ENCODE measurements around the gene CTRB2. TPM values are rescaled to one million over a fixed set of nuclear protein-coding genes. Genes with fewer than 3 reads are reported as not detected.

CTRB2 gene
- total RNA-seq, 4 donors from 2014 or later = not detected

DNA sequence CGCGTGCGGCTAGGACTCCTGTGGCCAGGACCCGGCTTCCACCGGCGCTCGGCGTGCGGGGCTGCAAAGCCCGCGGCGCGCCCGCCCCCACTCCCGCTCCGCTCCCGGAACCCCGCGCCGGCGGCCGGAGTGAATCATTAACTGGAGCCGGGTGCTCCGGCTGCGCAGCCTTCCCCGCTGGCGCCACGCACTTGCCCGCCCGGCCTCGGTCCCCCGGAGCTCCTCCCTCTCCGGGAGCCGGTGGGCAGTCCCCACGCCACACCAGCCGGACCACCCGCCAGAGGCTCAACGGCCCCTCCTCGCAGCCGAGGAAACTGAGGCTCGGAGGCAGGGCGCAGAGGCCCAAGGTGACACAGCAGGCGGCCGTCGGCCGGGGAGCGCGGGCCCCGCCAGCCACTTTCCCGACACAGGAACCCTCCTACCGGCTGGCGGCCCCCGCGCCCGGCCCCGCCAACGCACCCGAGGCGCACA, 43.9 kb upstream of the CTRB2 start:
- peak; percentile 62 for TF ChIP-seq POLR2A (IDR thresholded peaks at IDR 0.05)
- TF ChIP-seq EP300 (IDR thresholded peaks at IDR 0.05; ENCODE audit: low read depth) = no peak
- TF ChIP-seq POLR2AphosphoS5 (IDR thresholded peaks at IDR 0.05) = peak in 2 of 3 donors; percentile 64 to 70
- TF ChIP-seq, protein P1, sequence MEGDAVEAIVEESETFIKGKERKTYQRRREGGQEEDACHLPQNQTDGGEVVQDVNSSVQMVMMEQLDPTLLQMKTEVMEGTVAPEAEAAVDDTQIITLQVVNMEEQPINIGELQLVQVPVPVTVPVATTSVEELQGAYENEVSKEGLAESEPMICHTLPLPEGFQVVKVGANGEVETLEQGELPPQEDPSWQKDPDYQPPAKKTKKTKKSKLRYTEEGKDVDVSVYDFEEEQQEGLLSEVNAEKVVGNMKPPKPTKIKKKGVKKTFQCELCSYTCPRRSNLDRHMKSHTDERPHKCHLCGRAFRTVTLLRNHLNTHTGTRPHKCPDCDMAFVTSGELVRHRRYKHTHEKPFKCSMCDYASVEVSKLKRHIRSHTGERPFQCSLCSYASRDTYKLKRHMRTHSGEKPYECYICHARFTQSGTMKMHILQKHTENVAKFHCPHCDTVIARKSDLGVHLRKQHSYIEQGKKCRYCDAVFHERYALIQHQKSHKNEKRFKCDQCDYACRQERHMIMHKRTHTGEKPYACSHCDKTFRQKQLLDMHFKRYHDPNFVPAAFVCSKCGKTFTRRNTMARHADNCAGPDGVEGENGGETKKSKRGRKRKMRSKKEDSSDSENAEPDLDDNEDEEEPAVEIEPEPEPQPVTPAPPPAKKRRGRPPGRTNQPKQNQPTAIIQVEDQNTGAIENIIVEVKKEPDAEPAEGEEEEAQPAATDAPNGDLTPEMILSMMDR (IDR thresholded peaks at IDR 0.05) = no peak
- Histone ChIP-seq H3K4me3 (peak overlapping the region; percentile 78 to 91 (median 86)), H3K36me3 (no peaks in the 10 kb centered on the region), H3K4me1 (peaks cover 67 to 90% (median 81%) of the 10 kb centered on the region in 4 donors), H3K9me3 (no peaks in the 10 kb centered on the region), H3K27me3 (no peaks in the 10 kb centered on the region), H3K27ac (peak overlapping the region; percentile 94 to 97 (median 96))
- DNase-seq = peak; percentile 77
- intact Hi-C loops (cut with DNase I; ENCODE audit: low total_unique reads) = no loop called here
- WGBS, 2 donors (ENCODE audit: low coverage in 1 of 2) = 0% methylated on average over 29 of the region's 59 CpGs; no CpG with 5 or more reads in 1 of the 2 donors
- in situ Hi-C loops (cut with MboI; ENCODE audit: low pct_ligation_motif_present in 1 of 4, low pct_unique_long_range_greater_than_20kb in 1 of 4, low sequenced_read_pairs in 3 of 4) = no loop called here

DNA sequence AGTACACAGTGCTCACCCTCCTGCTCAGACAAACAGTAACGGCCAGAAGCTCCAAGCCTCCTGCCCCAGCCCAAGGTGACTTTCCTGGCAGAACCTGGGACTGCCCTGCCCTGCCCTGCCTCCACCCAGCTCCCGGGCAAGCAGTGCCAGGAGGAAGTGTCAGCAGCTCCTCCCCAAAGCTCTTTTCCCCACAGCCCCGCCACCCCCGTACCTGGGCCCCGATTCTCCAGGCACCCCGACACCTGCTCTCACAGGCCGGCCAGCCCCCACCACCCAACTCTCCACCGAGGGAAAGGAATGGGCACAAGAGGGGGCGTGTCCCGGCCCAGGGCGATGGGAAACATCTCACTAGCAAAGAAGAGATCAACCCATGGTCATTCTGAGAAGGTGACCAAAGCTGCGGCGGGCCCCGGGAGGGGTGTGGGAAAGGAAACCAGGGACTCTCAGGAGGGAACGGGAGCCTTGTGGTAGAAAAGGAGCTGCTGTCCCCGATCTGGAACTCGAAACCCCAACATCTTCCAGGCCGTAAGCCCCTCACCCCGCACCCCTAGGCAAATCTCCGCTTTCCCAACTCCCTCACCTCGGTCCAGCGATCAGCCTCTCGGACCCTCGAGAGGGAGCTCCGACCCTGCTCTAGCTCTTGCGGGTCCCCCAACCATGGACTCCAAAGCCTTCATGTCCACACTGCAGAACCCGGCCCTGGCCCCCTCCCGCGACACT, 43.3 kb upstream of the CTRB2 start:
- intact Hi-C loops (cut with DNase I; ENCODE audit: low total_unique reads) (no loop called here), in situ Hi-C loops (cut with MboI; ENCODE audit: low pct_ligation_motif_present in 1 of 4, low pct_unique_long_range_greater_than_20kb in 1 of 4, low sequenced_read_pairs in 3 of 4) (no loop called here)
- WGBS, 2 donors (ENCODE audit: low coverage in 1 of 2) = 6% methylated on average over 26 of the region's 29 CpGs; no CpG with 5 or more reads in 1 of the 2 donors
- Histone ChIP-seq H3K9me3 (no peaks in the 10 kb centered on the region), H3K36me3 (no peaks in the 10 kb centered on the region), H3K4me3 (peak overlapping the region; percentile 78 to 91 (median 86)), H3K27me3 (no peaks in the 10 kb centered on the region), H3K4me1 (peaks cover 73 to 93% (median 84%) of the 10 kb centered on the region in 4 donors), H3K27ac (peak overlapping the region; percentile 94 to 97 (median 96))
- DNase-seq = peak; percentile 81
- TF ChIP-seq EP300 (IDR thresholded peaks at IDR 0.05; ENCODE audit: low read depth) (no peak), POLR2AphosphoS5 (IDR thresholded peaks at IDR 0.05) (peak; percentile 31 to 69 (median 65)), POLR2A (IDR thresholded peaks at IDR 0.05) (peak; percentile 37)
- TF ChIP-seq, protein P1 (IDR thresholded peaks at IDR 0.05) = no peak

DNA sequence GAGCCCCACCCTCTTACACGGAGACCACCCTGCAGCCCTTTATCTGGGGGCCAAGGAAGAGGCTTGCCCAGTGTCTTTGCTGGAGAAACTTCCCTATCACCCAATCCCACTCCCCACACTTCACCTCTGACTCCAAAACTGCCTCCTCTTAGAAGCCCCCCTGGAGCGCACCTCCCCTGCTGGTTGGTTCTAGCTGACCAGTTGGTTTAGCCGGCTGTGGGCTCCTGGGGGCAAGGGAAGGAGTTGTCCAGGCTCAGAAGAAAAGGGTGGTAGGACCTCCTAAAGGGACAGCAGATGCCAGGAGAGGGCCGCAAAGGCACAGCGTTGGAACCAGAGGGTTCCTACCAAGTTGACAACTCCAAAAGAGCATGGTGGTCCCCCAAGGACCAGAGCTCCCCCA, 42.5 kb upstream of the CTRB2 start:
- peaks cover 76 to 93% (median 86%) of the 10 kb centered on the region in 4 donors for H3K4me1 ChIP-seq
- 81% methylated on average over 5 of the region's 5 CpGs; no CpG with 5 or more reads in 1 of the 2 donors for WGBS, 2 donors (ENCODE audit: low coverage in 1 of 2)
- H3K4me3 ChIP-seq = peak overlapping the region in 3 of 4 donors; percentile 78 to 91 (median 87)
- intact Hi-C loops (cut with DNase I; ENCODE audit: low total_unique reads) (no loop called here), in situ Hi-C loops (cut with MboI; ENCODE audit: low pct_ligation_motif_present in 1 of 4, low pct_unique_long_range_greater_than_20kb in 1 of 4, low sequenced_read_pairs in 3 of 4) (loop anchor here in 1 of 4 donors (10.0 kb wide), 1 partner anchor 135 kb away; no protein-coding TSS in a partner anchor)
- H3K27ac ChIP-seq = peak overlapping the region; percentile 94 to 97 (median 96)
- no peaks in the 10 kb centered on the region for H3K36me3 ChIP-seq
- TF ChIP-seq, protein P1 (IDR thresholded peaks at IDR 0.05) = no peak
- TF ChIP-seq EP300 (IDR thresholded peaks at IDR 0.05; ENCODE audit: low read depth) = no peak
- TF ChIP-seq POLR2A (IDR thresholded peaks at IDR 0.05) = no peak
- TF ChIP-seq POLR2AphosphoS5 (IDR thresholded peaks at IDR 0.05) = no peak
- DNase-seq = no peak
- H3K27me3 ChIP-seq = no peaks in the 10 kb centered on the region
- no peaks in the 10 kb centered on the region for H3K9me3 ChIP-seq

Measured in transverse colon (tissue), 4 donors.